Skeletal muscle cell (primary cell): ENCODE data around the gene CGB1.
"Not testable (repeated sequence)": the region's sequence is repeated elsewhere in the genome, so short reads cannot be mapped to it uniquely, and the experiment has no call there.

Experiments used
- DNase-seq: peaks from one replicate; pipeline ENCODE4 v3.0.0-alpha.2; 2010; ENCODE audit warnings: low read depth
- H3K4me3 ChIP-seq: 2 replicates; pipeline ENCODE4 v1.5.1; 2011; ENCODE audit warnings: low read depth, mild to moderate bottlenecking, control low read depth, low read length, moderate library complexity

Gene CGB1

GRCh38 chr19:49061000-49061399, 24.3 kb upstream of the CGB1 start:
- DNase-seq = no peak
- no peak overlapping the region for H3K4me3 ChIP-seq

GRCh38 chr19:49059053-49059452, 22.4 kb upstream of the CGB1 start:
- no peak for DNase-seq
- no peak overlapping the region for H3K4me3 ChIP-seq

- H3K4me3 ChIP-seq = no peak overlapping the region
- no peak for DNase-seq
Measured at GRCh38 chr19:49058562-49058961, 21.9 kb upstream of the CGB1 start.

- H3K4me3 ChIP-seq = peak within 1 kb of the TSS; percentile 58
- no peak for DNase-seq
Measured at GRCh38 chr19:49057636-49058234, 21.0 kb upstream of the CGB1 start, which contains the start of gene CGB7. Gene CGB7, minus strand, starts transcription at chr19:49057749. Its CDS starts 2,374 bp downstream, at chr19:49055375.

- not testable (repeated sequence) for DNase-seq
- peak overlapping the region; percentile 58 for H3K4me3 ChIP-seq
Measured at GRCh38 chr19:49056902-49057596, 20.4 kb upstream of the CGB1 start.

GRCh38 chr19:49056101-49056901, 19.6 kb upstream of the CGB1 start:
- peak overlapping the region; percentile 58 for H3K4me3 ChIP-seq
- no peak for DNase-seq

GRCh38 chr19:49050376-49051033, 13.8 kb upstream of the CGB1 start:
- DNase-seq, H3K4me3 ChIP-seq: not testable (repeated sequence)

- DNase-seq, H3K4me3 ChIP-seq: not testable (repeated sequence)
Measured at GRCh38 chr19:49049834-49050233, 13.1 kb upstream of the CGB1 start.

GRCh38 chr19:49049011-49049410, 12.3 kb upstream of the CGB1 start, which contains the start of gene CGB8:
Gene CGB8, minus strand, starts transcription at chr19:49049111. Its CDS starts 372 bp downstream, at chr19:49048739.
- DNase-seq, H3K4me3 ChIP-seq: not testable (repeated sequence)

GRCh38 chr19:49043548-49043947, 6.9 kb upstream of the CGB1 start, which contains the start of gene CGB5:
Gene CGB5, plus strand, starts transcription at chr19:49043848. Its CDS starts 362 bp downstream, at chr19:49044210.
- H3K4me3 ChIP-seq, DNase-seq: not testable (repeated sequence)

GRCh38 chr19:49042666-49043065, 6.0 kb upstream of the CGB1 start:
- DNase-seq, H3K4me3 ChIP-seq: not testable (repeated sequence)

GRCh38 chr19:49042177-49042576, 5.5 kb upstream of the CGB1 start:
- no peak for DNase-seq

GRCh38 chr19:49039736-49040135, 3.0 kb upstream of the CGB1 start:
- H3K4me3 ChIP-seq, DNase-seq: not testable (repeated sequence)

More at GRCh38 chr19:49042177-49042576, 5.5 kb upstream of the CGB1 start:
- H3K4me3 ChIP-seq = no peak overlapping the region

- not testable (repeated sequence) for DNase-seq, H3K4me3 ChIP-seq
Measured at GRCh38 chr19:49038557-49039276, 2.0 kb upstream of the CGB1 start.

- not testable (repeated sequence) for DNase-seq, H3K4me3 ChIP-seq
Measured at GRCh38 chr19:49038111-49038510, 1.4 kb upstream of the CGB1 start.

- DNase-seq, H3K4me3 ChIP-seq: not testable (repeated sequence)
Measured at GRCh38 chr19:49031642-49032301, 4.9 kb downstream of the CGB1 start, which contains the start of gene CGB2. Gene CGB2, plus strand, starts transcription at chr19:49031890. Its CDS starts 206 bp downstream, at chr19:49032096.

- not testable (repeated sequence) for DNase-seq, H3K4me3 ChIP-seq
Measured at GRCh38 chr19:49030323-49030722, 6.4 kb downstream of the CGB1 start.

- not testable (repeated sequence) for H3K4me3 ChIP-seq, DNase-seq
Measured at GRCh38 chr19:49029749-49030148, 6.9 kb downstream of the CGB1 start.
